Panc1 (cell line): Measurements from ENCODE around the gene MARK3.

Experiments used
- CTCF ChIP-seq: fragments of 450-650 bp; IDR thresholded peaks from 2 replicates; pipeline ENCODE4 v1.5.1; 2017; ENCODE audit warnings: mild to moderate bottlenecking
- POLR2AphosphoS5 ChIP-seq: IDR thresholded peaks from 2 replicates; pipeline ENCODE4 v1.6.1; 2012; ENCODE audit warnings: mild to moderate bottlenecking, low read depth, low read length, moderate library complexity
- TF ChIP-seq, protein P1 (sequence below), 2 experiments: IDR thresholded peaks; 2 replicates each; pipeline ENCODE4 v1.6.1; 2011 to 2012; ENCODE audit warnings: low read depth in 2 of 2, control low read depth in 1 of 2, low read length in 1 of 2, mild to moderate bottlenecking in 1 of 2, moderate library complexity in 1 of 2; ENCODE audit not compliant: insufficient read depth in 1 of 2

- TF ChIP-seq, protein P1, sequence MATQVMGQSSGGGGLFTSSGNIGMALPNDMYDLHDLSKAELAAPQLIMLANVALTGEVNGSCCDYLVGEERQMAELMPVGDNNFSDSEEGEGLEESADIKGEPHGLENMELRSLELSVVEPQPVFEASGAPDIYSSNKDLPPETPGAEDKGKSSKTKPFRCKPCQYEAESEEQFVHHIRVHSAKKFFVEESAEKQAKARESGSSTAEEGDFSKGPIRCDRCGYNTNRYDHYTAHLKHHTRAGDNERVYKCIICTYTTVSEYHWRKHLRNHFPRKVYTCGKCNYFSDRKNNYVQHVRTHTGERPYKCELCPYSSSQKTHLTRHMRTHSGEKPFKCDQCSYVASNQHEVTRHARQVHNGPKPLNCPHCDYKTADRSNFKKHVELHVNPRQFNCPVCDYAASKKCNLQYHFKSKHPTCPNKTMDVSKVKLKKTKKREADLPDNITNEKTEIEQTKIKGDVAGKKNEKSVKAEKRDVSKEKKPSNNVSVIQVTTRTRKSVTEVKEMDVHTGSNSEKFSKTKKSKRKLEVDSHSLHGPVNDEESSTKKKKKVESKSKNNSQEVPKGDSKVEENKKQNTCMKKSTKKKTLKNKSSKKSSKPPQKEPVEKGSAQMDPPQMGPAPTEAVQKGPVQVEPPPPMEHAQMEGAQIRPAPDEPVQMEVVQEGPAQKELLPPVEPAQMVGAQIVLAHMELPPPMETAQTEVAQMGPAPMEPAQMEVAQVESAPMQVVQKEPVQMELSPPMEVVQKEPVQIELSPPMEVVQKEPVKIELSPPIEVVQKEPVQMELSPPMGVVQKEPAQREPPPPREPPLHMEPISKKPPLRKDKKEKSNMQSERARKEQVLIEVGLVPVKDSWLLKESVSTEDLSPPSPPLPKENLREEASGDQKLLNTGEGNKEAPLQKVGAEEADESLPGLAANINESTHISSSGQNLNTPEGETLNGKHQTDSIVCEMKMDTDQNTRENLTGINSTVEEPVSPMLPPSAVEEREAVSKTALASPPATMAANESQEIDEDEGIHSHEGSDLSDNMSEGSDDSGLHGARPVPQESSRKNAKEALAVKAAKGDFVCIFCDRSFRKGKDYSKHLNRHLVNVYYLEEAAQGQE (IDR thresholded peaks at IDR 0.05; ENCODE audit: insufficient read depth in 1 of 2, low read depth in 2 of 2, low read length in 1 of 2): no peak
- no peak for TF ChIP-seq CTCF
- TF ChIP-seq POLR2AphosphoS5: no peak
Observed at GRCh38 chr14:103430358-103430757, 45.1 kb downstream of the MARK3 start.
